Endothelial cell of umbilical vein (primary cell): ENCODE measurements around the gene LMTK3. TPM values are rescaled to one million over a fixed set of nuclear protein-coding genes. Genes with fewer than 3 reads are reported as not detected.

Experiments
- BruUV-seq: library from RNA; stranded (reverse); fragments of 400-500 nt; replicated peaks from 2 replicates; lab custom pipeline; 2021; lab: Mats Ljungman, UMichigan
- CTCF ChIA-PET: fragments of 300-600, 350-600 bp; sonication (Branson Sonifier 250); formaldehyde crosslinking; loops from one replicate; lab custom pipeline; 2021; ENCODE audit warnings: antibody characterized with exemption, inconsistent platforms; lab: Charles Lee
- POLR2A ChIA-PET: fragments of 300-600, 350-600 bp; sonication (Branson Sonifier 250); formaldehyde crosslinking; loops from one replicate; lab custom pipeline; 2021; ENCODE audit warnings: antibody characterized with exemption, inconsistent platforms; lab: Charles Lee
- DNase-seq: peaks from one replicate; pipeline ENCODE4 v3.0.0-alpha.2; 2011; ENCODE audit warnings: low read depth, low spot score
- FAIRE-seq: peaks from 2 replicates; lab custom pipeline; 2011; peaks lifted over from hg19 to GRCh38; lab: Jason Lieb, UNC
- H2AFZ ChIP-seq: 2 replicates; pipeline ENCODE4 v1.6.0; 2012; ENCODE audit warnings: low read depth, low read length, control low read depth, inconsistent platforms
- H3K27ac ChIP-seq: 2 replicates; pipeline ENCODE4 v1.5.1; 2011; ENCODE audit warnings: low read depth, mild to moderate bottlenecking, control low read depth, low read length, moderate library complexity; ENCODE audit not compliant: insufficient read depth
- H3K27me3 ChIP-seq, 2 experiments: 2 replicates each; pipeline versions ENCODE4 v1.6.0 to v1.6.1; 2011; ENCODE audit warnings: low read length in 2 of 2, mixed read lengths in 1 of 2; ENCODE audit not compliant: control insufficient read depth in 2 of 2, insufficient read depth in 2 of 2
- H3K36me3 ChIP-seq, 2 experiments: 2 replicates in 1 of 2; 3 replicates in 1 of 2; pipeline ENCODE4 v1.5.1; 2011; ENCODE audit warnings: low read length in 2 of 2, mild to moderate bottlenecking in 1 of 2, moderate library complexity in 1 of 2; ENCODE audit not compliant: control insufficient read depth in 2 of 2, insufficient read depth in 2 of 2; ENCODE audit errors: extremely low read depth in 1 of 2
- H3K4me1 ChIP-seq: 3 replicates; pipeline ENCODE4 v1.5.1; 2011; ENCODE audit warnings: mild to moderate bottlenecking, low read length; ENCODE audit not compliant: control insufficient read depth, insufficient read depth; ENCODE audit errors: extremely low read depth
- H3K4me2 ChIP-seq: 2 replicates; pipeline ENCODE4 v1.6.1; 2011; ENCODE audit warnings: low read length, control low read depth, mixed read lengths; ENCODE audit not compliant: insufficient read depth
- H3K4me3 ChIP-seq, 3 experiments: fragments of 200-600 bp in 1 of 3; sonication (generic), shearing (Covaris generic) in 1 of 3; replicated peaks in 1 of 3; 2 replicates each; pipeline ENCODE4 v1.5.1; 2011 to 2016; ENCODE audit warnings: control low read depth in 3 of 3, low read length in 3 of 3, mild to moderate bottlenecking in 2 of 3, inconsistent platforms in 1 of 3, low read depth in 1 of 3, moderate library complexity in 1 of 3; ENCODE audit not compliant: insufficient read depth in 1 of 3
- H3K79me2 ChIP-seq: 2 replicates; pipeline ENCODE4 v1.6.0; 2012; ENCODE audit warnings: low read length, inconsistent platforms; ENCODE audit not compliant: control insufficient read depth, insufficient read depth
- H3K9ac ChIP-seq: replicated peaks from 2 replicates; pipeline ENCODE3; 2011; ENCODE audit warnings: low read length, control low read depth; ENCODE audit not compliant: insufficient read depth; ENCODE audit errors: extremely low read depth
- H3K9me1 ChIP-seq: replicated peaks from 3 replicates; pipeline ENCODE4 v1.6.0; 2011; ENCODE audit warnings: mild to moderate bottlenecking, low read length; ENCODE audit not compliant: control insufficient read depth, insufficient read depth; ENCODE audit errors: extremely low read depth
- H3K9me3 ChIP-seq: replicated peaks from 2 replicates; pipeline ENCODE4 v1.5.1; 2012; ENCODE audit warnings: low read length, inconsistent platforms; ENCODE audit not compliant: control insufficient read depth, insufficient read depth
- H4K20me1 ChIP-seq: replicated peaks from 2 replicates; pipeline ENCODE3; 2011; ENCODE audit warnings: mild to moderate bottlenecking, low read length; ENCODE audit not compliant: control insufficient read depth, insufficient read depth; ENCODE audit errors: extremely low read depth
- CTCF ChIP-seq, 2 donors: IDR thresholded peaks; 1 replicate in 1 of 2; 2 replicates in 1 of 2; pipeline ENCODE4 v1.5.1; 2011; ENCODE audit warnings: low read length in 2 of 2, mild to moderate bottlenecking in 2 of 2, moderate library complexity in 2 of 2, control low read depth in 1 of 2, inconsistent platforms in 1 of 2, low read depth in 1 of 2; ENCODE audit not compliant: insufficient read depth in 1 of 2; ENCODE audit errors: extremely low read depth in 1 of 2
- EZH2 ChIP-seq: IDR thresholded peaks from 2 replicates; pipeline ENCODE4 v1.6.1; 2012; ENCODE audit warnings: borderline replicate concordance, low read depth, mild to moderate bottlenecking, moderate library complexity, low read length, inconsistent platforms; ENCODE audit not compliant: severe bottlenecking
- FOS ChIP-seq: IDR thresholded peaks from 2 replicates; pipeline ENCODE4 v1.6.1; 2011; ENCODE audit warnings: mild to moderate bottlenecking, low read length, moderate library complexity, borderline replicate concordance; ENCODE audit not compliant: insufficient read depth
- GATA2 ChIP-seq: IDR thresholded peaks from 2 replicates; pipeline ENCODE4 v1.7.0; 2011; ENCODE audit warnings: low read depth, mild to moderate bottlenecking, moderate library complexity, mixed read lengths, low read length; ENCODE audit not compliant: insufficient read length, insufficient read depth
- JUN ChIP-seq: IDR thresholded peaks from 2 replicates; pipeline ENCODE4 v1.6.1; 2011; ENCODE audit warnings: borderline replicate concordance, low read depth; ENCODE audit not compliant: insufficient read length, insufficient read depth
- MYC ChIP-seq: IDR thresholded peaks from one replicate; pipeline ENCODE4 v1.6.1; 2011; ENCODE audit warnings: mild to moderate bottlenecking, low read depth, low read length
- POLR2A ChIP-seq: IDR thresholded peaks from 2 replicates; pipeline ENCODE4 v1.6.1; 2012; ENCODE audit warnings: low read depth, mild to moderate bottlenecking, control low read depth, low read length
- POLR2AphosphoS5 ChIP-seq: IDR thresholded peaks from 2 replicates; pipeline ENCODE4 v1.6.1; 2012; ENCODE audit warnings: low read depth, mild to moderate bottlenecking, control low read depth, low read length, moderate library complexity; ENCODE audit not compliant: insufficient read depth
- dilution Hi-C: fragments of 300-500 bp; cut with MboI; formaldehyde crosslinking; loops from one replicate; pipeline ENCODE4 v1.15.0; 2019; ENCODE audit warnings: low sequenced_read_pairs; ENCODE audit not compliant: extremely low pct_ligation_motif_present
- intact Hi-C: fragments of 100-400 bp; cut with micrococcal nuclease; formaldehyde crosslinking; loops from one replicate; pipeline ENCODE4 v1.10.0; 2022
- polyA plus RNA-seq, 4 experiments: library from polyadenylated mRNA; depleted of rRNA in 3 of 4; stranded (reverse) in 3 of 4; unstranded in 1 of 4; fragments of >200 nt; gene quantifications; 2 replicates each; pipeline versions ENCODE4 v1.2.1 to v1.2.3, GENCODE V29; 2011 to 2012; ENCODE audit warnings: missing spikeins in 1 of 4
- total RNA-seq: library from RNA; stranded (reverse); gene quantifications from 2 replicates; pipeline ENCODE4 v1.2.3, GENCODE V29; 2021
- TF ChIP-seq, protein P1 (sequence below): IDR thresholded peaks from 2 replicates; pipeline ENCODE4 v1.6.1; 2011; ENCODE audit not compliant: insufficient read depth, insufficient read length

LMTK3 gene
- total and polyA plus RNA-seq, 2 donors (not counting 3 experiments of a cell fraction or from before 2014, with no cell fraction given): 0.11 to 0.14 TPM

DNA sequence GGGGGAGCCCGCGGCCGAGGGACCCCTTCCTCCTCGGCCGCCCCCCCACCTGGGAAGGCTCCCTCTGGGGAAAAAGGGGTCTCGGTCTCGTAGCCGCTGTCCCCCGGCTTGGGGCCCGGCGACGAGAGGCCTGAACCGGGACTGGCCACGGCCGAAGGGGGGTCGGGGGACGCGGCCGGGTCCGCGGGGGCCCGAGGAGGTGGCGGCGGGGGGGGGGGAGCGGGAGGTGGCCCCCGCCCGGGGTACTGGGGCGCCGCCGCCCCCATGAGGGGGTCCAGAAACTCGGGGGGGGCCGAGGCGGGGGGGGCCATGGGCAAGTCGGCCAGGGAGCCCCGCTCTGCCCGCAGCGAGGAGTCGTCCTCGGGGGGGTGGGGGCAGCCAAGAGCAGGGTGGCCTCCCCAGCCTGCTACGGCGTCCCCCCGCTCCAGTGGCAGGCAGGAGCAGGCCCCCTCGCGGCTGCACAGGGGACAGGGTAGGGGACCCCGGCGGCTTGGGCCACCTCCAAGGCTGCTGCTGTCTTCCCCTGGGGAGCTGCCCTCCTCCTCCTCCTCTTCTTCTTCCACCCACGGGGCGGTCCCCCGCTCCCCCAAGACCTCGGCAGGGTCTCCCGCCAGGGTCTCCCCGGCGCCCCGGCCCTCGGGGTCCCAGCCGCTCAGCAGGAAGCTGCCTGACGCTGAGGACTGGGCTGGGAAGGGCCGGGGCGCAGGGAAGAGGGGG, 12.9 kb downstream of the LMTK3 start:
- no peak overlapping the region for H3K9ac ChIP-seq
- H3K9me3 ChIP-seq: no peaks in the 10 kb centered on the region
- no TSS peak for BruUV-seq
- FAIRE-seq (no peak), DNase-seq (no peak)
- dilution Hi-C loops: no loop called here
- TF ChIP-seq, protein P1, sequence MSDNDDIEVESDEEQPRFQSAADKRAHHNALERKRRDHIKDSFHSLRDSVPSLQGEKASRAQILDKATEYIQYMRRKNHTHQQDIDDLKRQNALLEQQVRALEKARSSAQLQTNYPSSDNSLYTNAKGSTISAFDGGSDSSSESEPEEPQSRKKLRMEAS: no peak
- no peak for TF ChIP-seq EZH2
- TF ChIP-seq MYC: no peak
- no peak for TF ChIP-seq JUN
- TF ChIP-seq POLR2AphosphoS5: no peak
- no peak for TF ChIP-seq GATA2
- no peak for TF ChIP-seq CTCF (IDR thresholded peaks at IDR 0.05; ENCODE audit: extremely low read depth in 1 of 2, insufficient read depth in 1 of 2, low read depth in 1 of 2, low read length in 2 of 2)
- TF ChIP-seq FOS: no peak
- no peak for TF ChIP-seq POLR2A
- intact Hi-C loops: no loop called here
- ChIA-PET CTCF (no interaction called here), POLR2A (no interaction called here)
- peaks cover 2 to 7% of the 10 kb centered on the region in 2 experiments for H3K27me3 ChIP-seq
- H3K4me3 ChIP-seq: no peak overlapping the region
- no peaks in the 10 kb centered on the region for H4K20me1 ChIP-seq
- no peaks in the 10 kb centered on the region for H3K36me3 ChIP-seq
- no peak overlapping the region for H2AFZ ChIP-seq
- no peaks in the 10 kb centered on the region for H3K9me1 ChIP-seq
- H3K4me2 ChIP-seq: no peak overlapping the region
- H3K4me1 ChIP-seq: peaks cover 11% of the 10 kb centered on the region
- H3K79me2 ChIP-seq: no peaks in the 10 kb centered on the region
- no peak overlapping the region for H3K27ac ChIP-seq
